ENCODE data around the gene RNF8. TPM values are rescaled to one million over a fixed set of nuclear protein-coding genes. Genes with fewer than 3 reads are reported as not detected.

The RNF8 gene
- total RNA-seq, 2 donors from 2014 or later = 38.2 to 51.1 TPM

DNA sequence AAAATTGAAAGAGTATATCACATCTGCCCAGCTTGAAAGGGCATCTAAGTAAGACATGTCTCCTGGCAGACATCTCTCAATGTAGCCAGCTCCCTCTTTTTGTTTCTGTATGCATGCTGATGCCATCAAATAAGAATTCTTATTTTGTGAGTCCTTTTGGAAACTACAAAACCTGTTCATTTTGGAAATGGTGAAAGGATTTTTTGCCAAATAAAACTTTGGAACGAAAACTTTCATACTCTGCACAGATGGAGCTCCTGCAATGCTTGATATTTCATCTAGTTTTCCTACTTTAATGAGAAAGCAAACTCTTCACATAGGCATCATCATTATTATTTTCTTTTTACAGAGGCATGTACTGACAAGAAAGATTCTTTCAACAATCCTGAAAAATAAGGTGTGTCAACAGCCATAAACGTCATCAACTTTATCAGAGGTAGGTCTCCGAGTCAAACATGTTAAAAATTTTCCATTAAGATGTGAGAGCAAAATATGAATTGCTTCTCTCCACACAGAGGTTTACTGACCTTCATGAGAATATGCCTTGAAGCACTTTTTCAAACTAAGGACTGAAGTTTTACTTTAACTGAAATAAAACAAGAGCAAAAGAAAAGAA is 53.1 kb downstream of the RNF8 start:
- Histone ChIP-seq H3K36me3 (ENCODE audit: control insufficient read depth, insufficient read depth, low read length) (no peaks in the 10 kb centered on the region), H3K4me3 (ENCODE audit: low read length) (no peak overlapping the region), H3K9ac (ENCODE audit: extremely low read depth, low read length, poor library complexity, severe bottlenecking) (no peak overlapping the region), H3K4me1 (ENCODE audit: control insufficient read depth, insufficient read depth, low read length) (no peaks in the 10 kb centered on the region), H3K27ac (ENCODE audit: low read depth, low read length) (no peak overlapping the region), H3K27me3 (ENCODE audit: control insufficient read depth, insufficient read depth, low read length, poor library complexity, severe bottlenecking) (no peaks in the 10 kb centered on the region), H3K9me3 (ENCODE audit: control insufficient read depth, low read length) (no peaks in the 10 kb centered on the region)
- peaks cover 11% of the 10 kb centered on the region for H3K27me3 Mint-ChIP-seq (ENCODE audit: insufficient read depth)
- no peaks in the 10 kb centered on the region for H3K4me1 Mint-ChIP-seq
- TF ChIP-seq, protein P1, sequence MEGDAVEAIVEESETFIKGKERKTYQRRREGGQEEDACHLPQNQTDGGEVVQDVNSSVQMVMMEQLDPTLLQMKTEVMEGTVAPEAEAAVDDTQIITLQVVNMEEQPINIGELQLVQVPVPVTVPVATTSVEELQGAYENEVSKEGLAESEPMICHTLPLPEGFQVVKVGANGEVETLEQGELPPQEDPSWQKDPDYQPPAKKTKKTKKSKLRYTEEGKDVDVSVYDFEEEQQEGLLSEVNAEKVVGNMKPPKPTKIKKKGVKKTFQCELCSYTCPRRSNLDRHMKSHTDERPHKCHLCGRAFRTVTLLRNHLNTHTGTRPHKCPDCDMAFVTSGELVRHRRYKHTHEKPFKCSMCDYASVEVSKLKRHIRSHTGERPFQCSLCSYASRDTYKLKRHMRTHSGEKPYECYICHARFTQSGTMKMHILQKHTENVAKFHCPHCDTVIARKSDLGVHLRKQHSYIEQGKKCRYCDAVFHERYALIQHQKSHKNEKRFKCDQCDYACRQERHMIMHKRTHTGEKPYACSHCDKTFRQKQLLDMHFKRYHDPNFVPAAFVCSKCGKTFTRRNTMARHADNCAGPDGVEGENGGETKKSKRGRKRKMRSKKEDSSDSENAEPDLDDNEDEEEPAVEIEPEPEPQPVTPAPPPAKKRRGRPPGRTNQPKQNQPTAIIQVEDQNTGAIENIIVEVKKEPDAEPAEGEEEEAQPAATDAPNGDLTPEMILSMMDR (conservative IDR thresholded peaks at IDR 0.05) = no peak
- no peak for DNase-seq
- no peaks in the 10 kb centered on the region for H3K36me3 Mint-ChIP-seq (ENCODE audit: low read depth)
- no peaks in the 10 kb centered on the region for H3K9me3 Mint-ChIP-seq
- no peak overlapping the region for H3K27ac Mint-ChIP-seq
- 75 to 85% methylated on average over 3 of the region's 3 CpGs for WGBS, 2 experiments (ENCODE audit: insufficient coverage in 1 of 2, insufficient read length in 1 of 2)
- H3K4me3 Mint-ChIP-seq = no peak overlapping the region

GRCh38 chr6:37407948-37408347 is 54.2 kb downstream of the RNF8 start:
- H3K9me3 Mint-ChIP-seq = no peaks in the 10 kb centered on the region
- H3K27ac ChIP-seq (ENCODE audit: low read depth, low read length) = no peak overlapping the region
- no peaks in the 10 kb centered on the region for H3K36me3 ChIP-seq (ENCODE audit: control insufficient read depth, insufficient read depth, low read length)
- no peak overlapping the region for H3K4me3 Mint-ChIP-seq
- peaks cover 11% of the 10 kb centered on the region for H3K27me3 Mint-ChIP-seq (ENCODE audit: insufficient read depth)
- TF ChIP-seq, protein P1 (conservative IDR thresholded peaks at IDR 0.05) = no peak
- H3K27me3 ChIP-seq (ENCODE audit: control insufficient read depth, insufficient read depth, low read length, poor library complexity, severe bottlenecking) = no peaks in the 10 kb centered on the region
- H3K4me3 ChIP-seq (ENCODE audit: low read length) = no peak overlapping the region
- no peak overlapping the region for H3K27ac Mint-ChIP-seq
- H3K4me1 ChIP-seq (ENCODE audit: control insufficient read depth, insufficient read depth, low read length) = no peaks in the 10 kb centered on the region
- no peak overlapping the region for H3K9ac ChIP-seq (ENCODE audit: extremely low read depth, low read length, poor library complexity, severe bottlenecking)
- no peak for DNase-seq
- no peaks in the 10 kb centered on the region for H3K4me1 Mint-ChIP-seq
- no peaks in the 10 kb centered on the region for H3K9me3 ChIP-seq (ENCODE audit: control insufficient read depth, low read length)
- 81 to 90% methylated on average over 4 to 5 of the region's 5 CpGs for WGBS, 2 experiments (ENCODE audit: insufficient coverage in 1 of 2, insufficient read length in 1 of 2)
- H3K36me3 Mint-ChIP-seq (ENCODE audit: low read depth) = no peaks in the 10 kb centered on the region

DNA sequence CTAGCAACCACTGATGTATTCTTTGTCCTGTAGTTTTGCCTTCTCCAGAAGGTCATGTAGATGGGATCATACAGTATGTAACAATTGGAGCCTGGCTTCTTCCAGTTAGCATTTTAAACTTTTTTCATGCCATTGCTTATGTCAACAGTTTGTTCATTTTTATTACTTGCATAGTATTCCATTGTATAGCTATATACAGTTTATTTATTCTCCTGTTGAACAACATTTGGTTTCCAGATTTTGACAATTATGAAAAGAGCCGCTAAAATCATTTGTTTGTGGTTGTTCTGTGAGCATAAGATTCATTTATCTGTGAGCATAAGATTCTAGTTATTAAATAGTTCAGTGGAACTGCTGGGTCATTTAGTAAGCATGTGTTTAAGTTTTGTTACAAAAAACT is 55.7 kb downstream of the RNF8 start:
- H3K9me3 ChIP-seq (ENCODE audit: control insufficient read depth, low read length) = no peaks in the 10 kb centered on the region
- H3K27ac ChIP-seq (ENCODE audit: low read depth, low read length) = no peak overlapping the region
- DNase-seq = no peak
- WGBS, 2 experiments (ENCODE audit: insufficient coverage in 1 of 2, insufficient read length in 1 of 2) = 81 to 100% methylated on average over 1 of the region's 1 CpG
- H3K27me3 ChIP-seq (ENCODE audit: control insufficient read depth, insufficient read depth, low read length, poor library complexity, severe bottlenecking) = no peaks in the 10 kb centered on the region
- Mint-ChIP-seq H3K9me3 (no peaks in the 10 kb centered on the region), H3K27me3 (ENCODE audit: insufficient read depth) (peaks cover 10% of the 10 kb centered on the region), H3K4me1 (no peaks in the 10 kb centered on the region), H3K4me3 (no peak overlapping the region), H3K36me3 (ENCODE audit: low read depth) (no peaks in the 10 kb centered on the region), H3K27ac (no peak overlapping the region)
- no peak overlapping the region for H3K4me3 ChIP-seq (ENCODE audit: low read length)
- H3K9ac ChIP-seq (ENCODE audit: extremely low read depth, low read length, poor library complexity, severe bottlenecking) = no peak overlapping the region
- TF ChIP-seq, protein P1 (conservative IDR thresholded peaks at IDR 0.05) = no peak
- H3K4me1 ChIP-seq (ENCODE audit: control insufficient read depth, insufficient read depth, low read length) = no peaks in the 10 kb centered on the region
- H3K36me3 ChIP-seq (ENCODE audit: control insufficient read depth, insufficient read depth, low read length) = no peaks in the 10 kb centered on the region
